Fibroblast of the aortic adventitia (primary cell): Measurements from ENCODE around the gene ZSCAN12. TPM values are rescaled to one million over a fixed set of nuclear protein-coding genes. Genes with fewer than 3 reads are reported as not detected.

Experiments
- DNase-seq: peaks from one replicate; pipeline ENCODE4 v3.0.0-alpha.2; 2010; ENCODE audit warnings: low read depth
- H3K4me3 ChIP-seq: 2 replicates; pipeline ENCODE4 v1.5.1; 2011; ENCODE audit warnings: low read depth, mild to moderate bottlenecking, control low read depth, low read length, moderate library complexity
- CTCF ChIP-seq: IDR thresholded peaks from 2 replicates; pipeline ENCODE4 v1.5.1; 2011; ENCODE audit warnings: mild to moderate bottlenecking, low read length, control low read depth, inconsistent platforms; ENCODE audit not compliant: insufficient read depth
- total RNA-seq: library from RNA; depleted of rRNA; stranded (reverse); fragments of >200 nt; gene quantifications from 2 replicates; pipeline ENCODE4 v1.2.3, GENCODE V29; 2012; ENCODE audit warnings: low replicate concordance

ZSCAN12 gene
- total RNA-seq, 1 donor = 6.5 TPM

GRCh38 chr6:28378644-28379043 is 20.9 kb downstream of the ZSCAN12 start:
- no peak overlapping the region for H3K4me3 ChIP-seq
- no peak for TF ChIP-seq CTCF
- no peak for DNase-seq

GRCh38 chr6:28377879-28378278 is 21.7 kb downstream of the ZSCAN12 start:
- no peak overlapping the region for H3K4me3 ChIP-seq
- no peak for DNase-seq
- TF ChIP-seq CTCF = no peak

- DNase-seq = no peak
- H3K4me3 ChIP-seq = no peak overlapping the region
- no peak for TF ChIP-seq CTCF
Measured at GRCh38 chr6:28373925-28374324, 25.6 kb downstream of the ZSCAN12 start.

GRCh38 chr6:28371706-28372451 is 27.7 kb downstream of the ZSCAN12 start:
- no peak overlapping the region for H3K4me3 ChIP-seq
- DNase-seq = no peak
- no peak for TF ChIP-seq CTCF

GRCh38 chr6:28371280-28371679 is 28.3 kb downstream of the ZSCAN12 start:
- TF ChIP-seq CTCF = no peak
- no peak for DNase-seq
- no peak overlapping the region for H3K4me3 ChIP-seq

- no peak for DNase-seq
- no peak for TF ChIP-seq CTCF
Measured at GRCh38 chr6:28370440-28370839, 29.1 kb downstream of the ZSCAN12 start.

GRCh38 chr6:28369463-28369862 is 30.1 kb downstream of the ZSCAN12 start:
- H3K4me3 ChIP-seq = no peak overlapping the region
- no peak for DNase-seq
- no peak for TF ChIP-seq CTCF

More at GRCh38 chr6:28370440-28370839, 29.1 kb downstream of the ZSCAN12 start:
- H3K4me3 ChIP-seq = no peak overlapping the region
